ENCODE data around the gene ARFGAP1.
"Not testable (repeated sequence)": the region's sequence is repeated elsewhere in the genome, so short reads cannot be mapped to it uniquely, and the experiment has no call there.

ARFGAP1 gene

GRCh38 chr20:63292292-63292701 lies 19.7 kb downstream of the ARFGAP1 start:
- DNase-seq (ENCODE audit: low read depth): no peak

- DNase-seq (ENCODE audit: low read depth): no peak
These were observed 20.3 kb downstream of the ARFGAP1 start, which contains the start of gene COL20A1 for GRCh38 chr20:63292904-63293303. Gene COL20A1, plus strand, starts transcription at chr20:63293186. Its CDS starts 1,922 bp downstream, at chr20:63295108.

- DNase-seq (ENCODE audit: low read depth): no peak
These were observed 20.8 kb downstream of the ARFGAP1 start for GRCh38 chr20:63293456-63293855.

GRCh38 chr20:63293871-63294535 lies 21.4 kb downstream of the ARFGAP1 start:
- DNase-seq (ENCODE audit: low read depth): no peak

- DNase-seq (ENCODE audit: low read depth): no peak
These were observed 21.9 kb downstream of the ARFGAP1 start for GRCh38 chr20:63294536-63294900.

GRCh38 chr20:63295018-63295417 lies 22.4 kb downstream of the ARFGAP1 start:
- DNase-seq (ENCODE audit: low read depth): no peak

GRCh38 chr20:63295422-63295821 lies 22.8 kb downstream of the ARFGAP1 start:
- no peak for DNase-seq (ENCODE audit: low read depth)

GRCh38 chr20:63295846-63296245 lies 23.2 kb downstream of the ARFGAP1 start:
- no peak for DNase-seq (ENCODE audit: low read depth)

- no peak for DNase-seq (ENCODE audit: low read depth)
These were observed 24.1 kb downstream of the ARFGAP1 start for GRCh38 chr20:63296531-63297299.

GRCh38 chr20:63297371-63297781 lies 24.8 kb downstream of the ARFGAP1 start:
- no peak for DNase-seq (ENCODE audit: low read depth)

GRCh38 chr20:63297796-63298572 lies 25.4 kb downstream of the ARFGAP1 start:
- DNase-seq (ENCODE audit: low read depth): no peak

GRCh38 chr20:63298731-63299312 lies 26.2 kb downstream of the ARFGAP1 start:
- DNase-seq (ENCODE audit: low read depth): no peak

- DNase-seq (ENCODE audit: low read depth): no peak
These were observed 29.1 kb downstream of the ARFGAP1 start for GRCh38 chr20:63301671-63302070.

- DNase-seq (ENCODE audit: low read depth): no peak
These were observed 30.6 kb downstream of the ARFGAP1 start for GRCh38 chr20:63303095-63303666.

GRCh38 chr20:63305393-63305792 lies 32.8 kb downstream of the ARFGAP1 start:
- no peak for DNase-seq (ENCODE audit: low read depth)

- not testable (repeated sequence) for DNase-seq (ENCODE audit: low read depth)
These were observed 33.5 kb downstream of the ARFGAP1 start for GRCh38 chr20:63305933-63306672.

GRCh38 chr20:63306673-63307537 lies 34.3 kb downstream of the ARFGAP1 start:
- no peak for DNase-seq (ENCODE audit: low read depth)

GRCh38 chr20:63307538-63308217 lies 35.1 kb downstream of the ARFGAP1 start:
- no peak for DNase-seq (ENCODE audit: low read depth)

- DNase-seq (ENCODE audit: low read depth): no peak
These were observed 35.8 kb downstream of the ARFGAP1 start for GRCh38 chr20:63308218-63308911.

Data from stimulated activated CD4-positive, alpha-beta T cell treated with anti-CD3 and anti-CD28 coated beads, Interleukin-2, amount 100 ng/mL, for 4 hours (primary cell).